Inferior parietal cortex (tissue), 1 donor: ENCODE results near the gene PRSS53.

Source experiments
- DNase-seq: peaks from one replicate; pipeline ENCODE4 v3.0.0-alpha.2; 2016; ENCODE audit errors: extremely low spot score

Gene PRSS53

GRCh38 chr16:31094424-31095120 is 5.8 kb upstream of the PRSS53 start, which contains the start of gene VKORC1:
Gene VKORC1, minus strand, starts transcription at chr16:31094797. Its CDS starts 68 bp downstream, at chr16:31094729.
- DNase-seq, result peak; percentile 94

GRCh38 chr16:31094088-31094423 is 5.3 kb upstream of the PRSS53 start:
- no peak for DNase-seq

- peak; percentile 32 for DNase-seq
Observed at GRCh38 chr16:31093132-31093703, 4.5 kb upstream of the PRSS53 start.

GRCh38 chr16:31092330-31092729 is 3.6 kb upstream of the PRSS53 start:
- no peak for DNase-seq

- no peak for DNase-seq
Observed at GRCh38 chr16:31090540-31090939, 1.8 kb upstream of the PRSS53 start.

GRCh38 chr16:31089199-31089598 is 456 bp upstream of the PRSS53 start:
- DNase-seq, result no peak

- no peak for DNase-seq
Observed at GRCh38 chr16:31087971-31088370, 772 bp downstream of the PRSS53 start.

- no peak for DNase-seq
Observed at GRCh38 chr16:31087481-31087880, 1.3 kb downstream of the PRSS53 start.

- DNase-seq, result no peak
Observed at GRCh38 chr16:31086629-31086906, 2.2 kb downstream of the PRSS53 start.

- no peak for DNase-seq
Observed at GRCh38 chr16:31085873-31086628, 2.7 kb downstream of the PRSS53 start.

GRCh38 chr16:31085411-31085810 is 3.3 kb downstream of the PRSS53 start:
- DNase-seq, result no peak

- DNase-seq, result no peak
Observed at GRCh38 chr16:31084584-31085302, 4.0 kb downstream of the PRSS53 start.

- DNase-seq, result no peak
Observed at GRCh38 chr16:31083981-31084380, 4.8 kb downstream of the PRSS53 start.

GRCh38 chr16:31083556-31083955 is 5.2 kb downstream of the PRSS53 start:
- DNase-seq, result no peak

GRCh38 chr16:31083081-31083480 is 5.7 kb downstream of the PRSS53 start:
- no peak for DNase-seq

- DNase-seq, result no peak
Observed at GRCh38 chr16:31082368-31083045, 6.2 kb downstream of the PRSS53 start.

- DNase-seq, result no peak
Observed at GRCh38 chr16:31081428-31082351, 7.1 kb downstream of the PRSS53 start.

- DNase-seq, result no peak
Observed at GRCh38 chr16:31080756-31081419, 7.9 kb downstream of the PRSS53 start.

GRCh38 chr16:31080035-31080629 is 8.6 kb downstream of the PRSS53 start:
- no peak for DNase-seq
